HG02759 (cell line): ENCODE data around the gene TMEM243.

Experiments
- ATAC-seq: cut with Tn5 transposase; IDR thresholded peaks from one replicate; pipeline ENCODE4 v1.9.1; 2021; ENCODE audit warnings: mild to moderate bottlenecking, moderate library complexity; ENCODE audit not compliant: unreplicated experiment

Gene TMEM243

DNA sequence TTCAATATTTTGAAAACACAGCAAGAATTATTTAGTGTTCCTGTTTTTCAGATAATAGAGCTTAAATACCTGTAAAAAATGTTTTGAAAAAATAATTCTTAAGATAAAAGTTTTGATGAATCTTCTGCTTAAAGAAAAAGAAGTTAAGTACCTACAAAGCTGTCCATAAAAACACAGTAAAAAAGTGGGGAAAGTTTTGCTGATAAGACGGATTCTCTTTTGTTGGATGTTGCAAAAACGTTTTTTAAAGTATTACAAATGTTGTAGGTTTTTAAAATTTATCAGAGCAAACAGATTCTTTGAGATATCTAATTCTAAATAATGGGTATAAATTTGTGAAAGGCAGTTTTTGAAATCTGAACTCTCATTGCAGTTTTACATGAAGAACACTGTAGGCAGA lies 55.1 kb downstream of the TMEM243 start:
- ATAC-seq = no peak

- peak; percentile 36 for ATAC-seq
Observed at GRCh38 chr7:87159538-87159937, 60.0 kb downstream of the TMEM243 start.

DNA sequence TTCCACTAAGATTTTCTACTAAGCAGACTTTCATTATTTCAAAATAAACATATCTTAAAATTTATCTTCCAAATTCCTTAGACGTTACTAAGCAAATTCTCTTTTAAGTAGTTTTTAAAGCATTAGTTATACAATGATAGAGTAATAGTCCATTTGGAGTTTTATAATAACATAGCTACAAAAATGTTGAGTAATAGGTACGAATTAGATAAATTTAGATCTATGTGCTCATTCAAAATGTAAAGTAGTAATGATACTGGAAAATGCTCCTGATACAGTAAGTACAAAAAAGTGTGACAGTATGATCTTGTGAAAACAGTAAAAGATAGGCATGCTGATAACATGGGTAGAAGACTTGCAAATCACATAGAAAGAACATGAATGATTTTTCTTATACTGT lies 62.8 kb downstream of the TMEM243 start:
- no peak for ATAC-seq

DNA sequence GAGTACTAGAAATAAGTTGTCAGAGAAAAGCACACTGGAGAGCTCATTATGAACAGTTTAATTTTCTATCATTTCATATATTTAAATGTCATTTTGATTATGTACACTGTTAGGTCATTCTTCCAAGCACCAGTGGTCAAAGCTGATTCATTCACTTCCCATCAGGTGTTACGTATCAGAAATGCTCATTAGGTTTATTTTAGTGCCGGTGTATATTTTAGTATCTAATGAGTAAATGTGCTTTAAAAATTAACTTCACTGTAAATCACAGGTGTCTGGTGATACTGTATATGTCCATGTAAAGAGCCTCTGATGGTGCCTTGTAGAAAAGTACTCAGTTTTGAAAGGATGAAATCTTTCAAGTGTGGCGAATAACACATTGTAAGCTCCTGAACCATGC lies 63.7 kb downstream of the TMEM243 start:
- no peak for ATAC-seq

DNA sequence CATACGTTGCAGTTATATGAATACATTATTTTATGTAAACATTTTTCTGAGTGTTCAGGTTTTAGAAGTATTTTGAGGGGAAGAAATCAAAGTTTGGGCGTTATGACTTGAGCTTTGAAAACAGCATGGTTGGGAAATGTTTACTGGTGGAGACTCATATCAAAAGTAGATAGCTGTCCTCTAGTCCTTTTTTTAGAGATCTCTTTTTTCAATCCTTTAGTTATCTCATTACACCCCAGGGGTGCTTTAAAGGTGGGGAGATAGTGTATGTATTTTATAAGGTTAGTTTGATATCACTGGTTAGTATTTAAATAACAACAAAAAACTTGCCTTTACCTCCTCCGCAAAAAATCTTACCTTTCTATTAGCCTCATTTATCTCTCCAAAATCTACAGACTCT lies 65.0 kb downstream of the TMEM243 start:
- ATAC-seq = no peak

GRCh38 chr7:87154166-87154565 lies 65.4 kb downstream of the TMEM243 start:
- no peak for ATAC-seq

DNA sequence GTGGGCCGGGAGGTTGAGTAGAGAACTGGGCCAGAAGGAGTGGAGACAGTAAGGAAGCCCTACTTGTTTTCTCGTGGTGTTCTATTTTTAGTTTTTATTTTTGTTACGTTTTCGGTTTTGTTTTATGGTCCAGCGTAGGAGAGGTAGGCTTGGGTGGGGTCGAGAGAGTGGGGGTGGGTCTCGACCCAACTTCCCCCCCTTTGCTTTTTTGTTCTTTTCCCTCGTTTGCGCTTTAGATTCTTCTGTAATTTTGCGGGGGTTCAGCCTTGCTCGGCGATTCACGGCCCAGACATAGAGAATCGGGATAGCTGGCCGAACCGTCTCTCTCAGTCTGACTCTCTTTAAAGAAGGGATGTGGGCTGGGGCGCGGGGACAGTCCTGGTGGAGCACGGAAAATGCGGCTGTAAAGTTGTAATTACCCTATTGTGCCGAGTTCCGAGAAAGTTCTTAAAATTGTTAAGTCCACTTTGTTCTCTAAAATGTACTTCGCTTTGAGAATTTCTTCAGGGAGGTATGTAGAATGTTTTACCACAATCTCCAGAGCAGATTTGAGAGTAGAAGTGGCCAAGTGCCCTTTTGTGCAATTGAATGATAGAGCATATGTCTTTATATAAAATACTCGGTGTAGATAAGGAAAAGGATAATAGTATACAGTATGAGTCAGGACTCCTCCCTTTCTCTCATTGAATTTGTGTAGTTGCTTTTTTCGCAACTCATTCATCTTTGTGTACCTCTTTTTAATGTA lies 66.5 kb downstream of the TMEM243 start:
- ATAC-seq = peak; percentile 10

GRCh38 chr7:87152112-87152896 lies 67.2 kb downstream of the TMEM243 start, which contains the start of gene DMTF1:
DMTF1 (plus strand) TSS chr7:87152453; CDS start chr7:87164942, 12,489 bp downstream.
- ATAC-seq = peak; percentile 87

DNA sequence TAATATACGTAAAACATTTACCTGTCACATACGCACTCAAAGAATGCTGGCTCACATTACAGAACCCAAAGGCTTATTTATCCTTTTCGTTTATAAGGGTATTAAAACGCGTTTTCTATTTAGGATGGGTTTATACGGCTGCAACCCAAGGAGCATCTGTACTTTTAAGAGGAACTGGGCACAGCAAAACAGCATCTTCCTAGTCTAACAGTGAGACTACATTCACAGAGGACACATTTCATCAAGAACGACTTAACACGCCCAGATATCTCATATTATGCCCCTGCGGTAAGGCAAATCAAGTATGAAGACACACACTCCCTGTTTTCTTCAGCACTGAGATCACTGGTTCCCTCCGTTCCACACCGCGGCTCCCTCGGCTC lies 67.8 kb downstream of the TMEM243 start:
- ATAC-seq = peak; percentile 40

DNA sequence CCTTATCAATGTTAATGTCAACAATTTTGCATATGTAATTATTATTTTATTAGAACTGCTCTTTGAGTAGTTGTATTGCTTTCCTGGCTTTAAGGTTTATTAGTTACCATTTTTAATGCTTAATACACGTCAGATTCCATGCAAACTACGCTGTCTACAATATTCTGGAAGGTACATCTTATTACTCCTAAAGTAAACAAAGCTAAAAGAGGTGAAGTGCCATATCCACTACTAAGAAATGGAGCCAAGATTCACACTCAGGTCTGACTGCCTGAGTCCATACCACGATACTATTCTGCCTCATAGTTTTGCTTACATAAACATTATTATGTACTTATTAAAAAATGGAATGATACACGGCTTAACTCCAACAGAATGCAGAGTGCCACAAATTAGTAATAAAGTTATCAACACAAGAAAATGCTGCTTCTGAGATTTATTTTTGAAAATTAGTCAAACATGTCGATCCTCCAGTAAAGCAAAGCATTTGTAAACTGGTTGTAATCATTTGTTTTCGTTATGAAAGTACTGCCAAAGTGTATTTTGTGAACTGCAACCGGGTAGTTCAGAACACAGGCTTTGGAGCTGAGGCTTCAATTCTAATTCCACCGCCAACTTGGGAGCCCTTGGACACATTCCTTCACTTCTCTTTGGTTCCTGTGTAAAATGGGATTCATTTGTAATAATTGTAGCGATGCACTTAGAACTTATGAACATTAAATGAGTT lies 68.4 kb downstream of the TMEM243 start:
- ATAC-seq = no peak

DNA sequence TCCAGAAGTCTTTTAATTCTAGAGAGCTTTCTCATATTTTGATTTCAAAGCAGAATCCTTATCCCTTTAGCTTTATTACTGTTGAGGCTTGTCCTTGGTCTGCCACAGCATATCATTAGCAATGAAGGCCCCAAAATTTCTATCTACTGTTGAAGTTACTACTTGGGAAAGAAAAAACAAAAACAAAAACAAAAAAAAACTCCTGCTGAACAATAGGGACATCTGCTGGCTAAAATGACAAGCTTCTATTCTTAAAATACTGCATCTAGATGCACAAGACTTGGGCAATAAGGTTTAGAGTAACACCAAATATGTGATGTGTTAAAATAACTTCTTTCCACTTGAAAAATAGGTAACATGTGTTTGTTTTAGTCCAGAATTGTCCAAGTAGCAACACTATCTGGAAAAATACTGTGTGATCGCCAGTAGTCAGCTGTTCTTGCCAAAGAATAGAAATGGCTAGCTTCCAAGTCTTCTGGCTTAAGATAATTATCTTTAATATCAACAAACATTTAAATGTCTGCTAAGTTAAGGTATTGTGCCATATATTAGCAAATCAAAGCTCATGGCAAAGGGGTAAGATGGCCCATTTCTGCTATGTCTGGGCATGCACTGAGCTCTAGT lies 71.1 kb downstream of the TMEM243 start:
- ATAC-seq = no peak

DNA sequence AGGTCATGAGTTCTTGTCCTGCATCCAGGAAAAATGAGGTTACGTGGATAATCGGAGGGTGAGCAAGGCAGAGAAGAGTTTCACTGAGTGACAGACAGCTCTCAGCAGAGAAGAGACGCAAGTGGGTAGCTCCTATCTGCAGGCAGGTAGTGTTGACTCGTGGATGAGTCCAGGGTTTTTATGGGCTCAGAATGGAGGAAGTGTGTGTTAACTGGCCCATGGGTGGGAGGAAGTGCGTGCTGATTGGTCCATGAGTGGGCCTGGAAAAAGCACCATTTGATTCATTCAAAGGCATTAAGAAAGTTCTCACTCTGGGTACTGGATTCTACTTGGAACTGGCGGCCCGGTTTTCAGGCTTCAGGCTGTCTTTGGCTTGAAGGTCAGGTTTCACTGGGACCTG lies 72.0 kb downstream of the TMEM243 start:
- ATAC-seq = no peak

DNA sequence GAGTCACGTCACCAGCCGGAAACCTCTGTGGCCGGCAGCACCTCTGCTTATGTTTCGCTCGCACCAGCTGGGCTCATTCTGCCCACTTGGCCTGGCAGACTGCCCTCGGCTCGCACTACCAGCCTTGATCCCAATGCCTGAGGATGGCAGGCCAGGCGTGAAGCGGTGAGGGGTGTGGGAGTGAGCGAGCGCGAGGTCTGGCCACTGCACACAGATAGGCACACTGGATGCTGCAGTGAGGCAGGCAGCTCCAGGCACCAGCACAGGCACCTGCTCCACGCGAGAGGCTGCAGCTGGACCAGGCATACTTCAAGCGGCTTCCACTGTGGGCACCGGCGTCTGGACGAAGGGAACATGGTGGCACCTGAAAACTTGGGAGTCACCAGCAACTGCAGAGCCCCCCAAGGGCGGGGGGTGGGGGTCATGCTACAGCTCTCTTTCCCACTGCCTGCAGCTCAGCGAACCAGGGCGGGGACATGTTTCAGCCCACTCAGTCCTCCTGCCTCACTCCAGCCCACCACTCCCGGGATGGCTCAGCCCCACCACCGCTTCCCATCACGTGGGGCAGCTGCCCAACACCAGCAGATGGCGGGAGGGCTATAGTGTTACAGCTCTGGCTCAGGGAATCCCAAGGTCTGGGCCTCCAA lies 72.7 kb downstream of the TMEM243 start:
- no peak for ATAC-seq
